K562 (cell line): ENCODE measurements around the gene TENM3.

ENCODE experiments used
- EGR1 ChIP-seq: fragments of 450-650 bp; conservative IDR thresholded peaks from 2 replicates; pipeline ENCODE4 v1.6.1; 2017; ENCODE audit warnings: mild to moderate bottlenecking
- ELK1 ChIP-seq: sonication (generic); formaldehyde crosslinking; IDR thresholded peaks from 2 replicates; pipeline ENCODE4 v1.8.1; 2022; ENCODE audit warnings: missing genetic modification reagents
- HDGF ChIP-seq: fragments of 450-650 bp; IDR thresholded peaks from 2 replicates; pipeline ENCODE4 v1.6.1; 2016
- MAFG ChIP-seq: fragments of 450-650 bp; conservative IDR thresholded peaks from 2 replicates; pipeline ENCODE4 v1.6.1; 2016; ENCODE audit warnings: missing genetic modification characterization, missing compliant biosample characterization
- NR3C1 ChIP-seq: sonication (generic); formaldehyde crosslinking; IDR thresholded peaks from 2 replicates; pipeline ENCODE4 v1.8.1; 2022; ENCODE audit warnings: missing genetic modification reagents
- POLR2A ChIP-seq: fragments of 450-650 bp; conservative IDR thresholded peaks from 2 replicates; pipeline ENCODE4 v1.6.1; 2016
- POLR2AphosphoS5 ChIP-seq: IDR thresholded peaks from 2 replicates; pipeline ENCODE4 v1.6.1; 2011; ENCODE audit warnings: mild to moderate bottlenecking, low read depth, low read length, moderate library complexity; ENCODE audit not compliant: control insufficient read depth, insufficient read depth
- RFX7 ChIP-seq: fragments of 250-450 bp; sonication (Bioruptor Pico); IDR thresholded peaks from 2 replicates; pipeline ENCODE4 v1.5.1; 2021; ENCODE audit warnings: mild to moderate bottlenecking
- ZBTB43 ChIP-seq: sonication (generic); formaldehyde crosslinking; IDR thresholded peaks from 2 replicates; pipeline ENCODE4 v1.8.0; 2023; ENCODE audit warnings: mild to moderate bottlenecking, missing genetic modification reagents
- ZFX ChIP-seq: sonication (generic); formaldehyde crosslinking; IDR thresholded peaks from 2 replicates; pipeline ENCODE4 v1.8.0; 2022; ENCODE audit warnings: mild to moderate bottlenecking, missing genetic modification reagents, moderate library complexity

GRCh38 chr4:182679533-182679932 lies 436.3 kb downstream of the TENM3 start:
- TF ChIP-seq NR3C1 (CRISPR knock-in tag) (no peak), ZBTB43 (no peak), EGR1 (no peak), RFX7 (no peak), ZFX (CRISPR knock-in tag) (no peak), POLR2A (no peak), POLR2AphosphoS5 (no peak), ELK1 (no peak), MAFG (tag) (no peak), HDGF (no peak)
